WTC11 (cell line): ENCODE measurements around the gene GNG2. TPM values are rescaled to one million over a fixed set of nuclear protein-coding genes. Genes with fewer than 3 reads are reported as not detected.

Experiments
- ATAC-seq: fragments of 200-7000 bp; cut with Tn5 transposase; 2 replicates; pipeline ENCODE4 v1.10.0; 2021; ENCODE audit warnings: mild to moderate bottlenecking, moderate library complexity
- CTCF ChIA-PET: fragments of 300-600 bp; sonication (Branson Sonifier 250); formaldehyde crosslinking; loops from one replicate; lab custom pipeline; 2021; ENCODE audit warnings: antibody characterized with exemption; lab: Charles Lee
- POLR2A ChIA-PET: fragments of 350-600 bp; sonication (Branson Sonifier 250); formaldehyde crosslinking; loops from one replicate; lab custom pipeline; 2021; ENCODE audit warnings: antibody characterized with exemption; lab: Charles Lee
- DNase-seq: peaks from one replicate; pipeline ENCODE4 v3.0.0; 2021; ENCODE audit warnings: low spot score
- H3K27ac Mint-ChIP-seq: 2 replicates; pipeline ENCODE4 v1.8.0; 2021; ENCODE audit warnings: mixed read lengths
- H3K27me3 Mint-ChIP-seq: 2 replicates; pipeline ENCODE4 v1.8.0; 2021; ENCODE audit warnings: low read depth, mild to moderate bottlenecking, moderate library complexity, mixed read lengths
- H3K36me3 Mint-ChIP-seq: 2 replicates; pipeline ENCODE4 v1.8.0; 2021; ENCODE audit warnings: mixed read lengths
- H3K4me1 Mint-ChIP-seq: 2 replicates; pipeline ENCODE4 v1.8.0; 2022; ENCODE audit warnings: mixed read lengths
- H3K4me3 Mint-ChIP-seq: 2 replicates; pipeline ENCODE4 v1.8.0; 2021; ENCODE audit warnings: mild to moderate bottlenecking, moderate library complexity, mixed read lengths
- H3K9me3 Mint-ChIP-seq: 2 replicates; pipeline ENCODE4 v1.8.0; 2021; ENCODE audit warnings: mixed read lengths
- JUN ChIP-seq: sonication (generic); formaldehyde crosslinking; IDR thresholded peaks from 2 replicates; pipeline ENCODE4 v1.8.0; 2023; ENCODE audit warnings: mild to moderate bottlenecking, missing genetic modification reagents
- SMAD3 ChIP-seq: sonication (generic); formaldehyde crosslinking; IDR thresholded peaks from 2 replicates; pipeline ENCODE4 v1.8.0; 2022; ENCODE audit warnings: missing genetic modification reagents, mild to moderate bottlenecking, borderline replicate concordance
- total RNA-seq: library from RNA; stranded (reverse); gene quantifications from 3 replicates; pipeline ENCODE4 v1.2.3, GENCODE V29; 2021
- TF ChIP-seq, protein P1 (sequence below): fragments of 250-450 bp; sonication (Bioruptor Pico); IDR thresholded peaks from 2 replicates; pipeline ENCODE4 v1.9.0; 2021; ENCODE audit warnings: mild to moderate bottlenecking, borderline replicate concordance

GNG2 gene
- total RNA-seq, 1 experiment from 2014 or later: 10.7 TPM

DNA sequence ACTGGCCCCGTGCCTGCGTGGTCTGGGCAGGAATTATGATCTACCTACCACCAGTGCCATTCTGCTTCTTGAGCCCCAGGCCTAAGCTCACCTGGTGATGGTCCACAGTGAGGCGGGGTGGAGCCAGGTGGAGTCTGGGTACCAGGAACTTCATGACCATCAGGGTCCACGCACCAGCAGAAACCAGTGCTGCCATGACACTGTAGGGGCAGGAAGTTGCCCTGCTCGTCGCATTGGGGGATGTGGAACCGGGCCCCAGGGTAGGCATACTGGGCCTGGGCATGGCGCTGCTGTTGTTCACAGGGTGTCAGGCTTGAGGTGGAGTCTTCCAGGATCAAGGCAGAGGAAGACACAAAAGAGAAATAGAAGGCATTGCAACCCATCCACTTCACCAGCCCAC, 158.6 kb downstream of the GNG2 start:
- no peak overlapping the region for H3K4me3 Mint-ChIP-seq
- ATAC-seq: no peak
- peaks cover 5% of the 10 kb centered on the region for H3K9me3 Mint-ChIP-seq
- TF ChIP-seq SMAD3 (CRISPR knock-in tag) (no peak), JUN (CRISPR knock-in tag) (no peak)
- TF ChIP-seq, protein P1, sequence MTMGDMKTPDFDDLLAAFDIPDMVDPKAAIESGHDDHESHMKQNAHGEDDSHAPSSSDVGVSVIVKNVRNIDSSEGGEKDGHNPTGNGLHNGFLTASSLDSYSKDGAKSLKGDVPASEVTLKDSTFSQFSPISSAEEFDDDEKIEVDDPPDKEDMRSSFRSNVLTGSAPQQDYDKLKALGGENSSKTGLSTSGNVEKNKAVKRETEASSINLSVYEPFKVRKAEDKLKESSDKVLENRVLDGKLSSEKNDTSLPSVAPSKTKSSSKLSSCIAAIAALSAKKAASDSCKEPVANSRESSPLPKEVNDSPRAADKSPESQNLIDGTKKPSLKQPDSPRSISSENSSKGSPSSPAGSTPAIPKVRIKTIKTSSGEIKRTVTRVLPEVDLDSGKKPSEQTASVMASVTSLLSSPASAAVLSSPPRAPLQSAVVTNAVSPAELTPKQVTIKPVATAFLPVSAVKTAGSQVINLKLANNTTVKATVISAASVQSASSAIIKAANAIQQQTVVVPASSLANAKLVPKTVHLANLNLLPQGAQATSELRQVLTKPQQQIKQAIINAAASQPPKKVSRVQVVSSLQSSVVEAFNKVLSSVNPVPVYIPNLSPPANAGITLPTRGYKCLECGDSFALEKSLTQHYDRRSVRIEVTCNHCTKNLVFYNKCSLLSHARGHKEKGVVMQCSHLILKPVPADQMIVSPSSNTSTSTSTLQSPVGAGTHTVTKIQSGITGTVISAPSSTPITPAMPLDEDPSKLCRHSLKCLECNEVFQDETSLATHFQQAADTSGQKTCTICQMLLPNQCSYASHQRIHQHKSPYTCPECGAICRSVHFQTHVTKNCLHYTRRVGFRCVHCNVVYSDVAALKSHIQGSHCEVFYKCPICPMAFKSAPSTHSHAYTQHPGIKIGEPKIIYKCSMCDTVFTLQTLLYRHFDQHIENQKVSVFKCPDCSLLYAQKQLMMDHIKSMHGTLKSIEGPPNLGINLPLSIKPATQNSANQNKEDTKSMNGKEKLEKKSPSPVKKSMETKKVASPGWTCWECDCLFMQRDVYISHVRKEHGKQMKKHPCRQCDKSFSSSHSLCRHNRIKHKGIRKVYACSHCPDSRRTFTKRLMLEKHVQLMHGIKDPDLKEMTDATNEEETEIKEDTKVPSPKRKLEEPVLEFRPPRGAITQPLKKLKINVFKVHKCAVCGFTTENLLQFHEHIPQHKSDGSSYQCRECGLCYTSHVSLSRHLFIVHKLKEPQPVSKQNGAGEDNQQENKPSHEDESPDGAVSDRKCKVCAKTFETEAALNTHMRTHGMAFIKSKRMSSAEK: no peak
- H3K27ac Mint-ChIP-seq: no peak overlapping the region
- no peak for DNase-seq
- H3K36me3 Mint-ChIP-seq: no peaks in the 10 kb centered on the region
- POLR2A ChIA-PET: no interaction called here
- CTCF ChIA-PET: no interaction called here
- no peaks in the 10 kb centered on the region; the same call in 1 of the 2 replicates for H3K27me3 Mint-ChIP-seq
- H3K4me1 Mint-ChIP-seq: peaks cover 37% of the 10 kb centered on the region

Other genes starting within 250 kb of the GNG2 start
- gene FRMD6, start 208.7 kb upstream of the GNG2 start, total RNA-seq: 13.3 to 21.8 TPM (median 17.0 TPM) in 3 replicates
- gene RTRAF, start 128.9 kb downstream of the GNG2 start, total RNA-seq: 282 to 302 TPM (median 294 TPM) in 3 replicates
- gene NID2, start 208.4 kb downstream of the GNG2 start, total RNA-seq: 5.4 to 8.5 TPM (median 6.3 TPM) in 3 replicates